Measurements from ENCODE around the gene RAMAC.
"Not testable (repeated sequence)": the region's sequence is repeated elsewhere in the genome, so short reads cannot be mapped to it uniquely, and the experiment has no call there.

RAMAC gene

DNA sequence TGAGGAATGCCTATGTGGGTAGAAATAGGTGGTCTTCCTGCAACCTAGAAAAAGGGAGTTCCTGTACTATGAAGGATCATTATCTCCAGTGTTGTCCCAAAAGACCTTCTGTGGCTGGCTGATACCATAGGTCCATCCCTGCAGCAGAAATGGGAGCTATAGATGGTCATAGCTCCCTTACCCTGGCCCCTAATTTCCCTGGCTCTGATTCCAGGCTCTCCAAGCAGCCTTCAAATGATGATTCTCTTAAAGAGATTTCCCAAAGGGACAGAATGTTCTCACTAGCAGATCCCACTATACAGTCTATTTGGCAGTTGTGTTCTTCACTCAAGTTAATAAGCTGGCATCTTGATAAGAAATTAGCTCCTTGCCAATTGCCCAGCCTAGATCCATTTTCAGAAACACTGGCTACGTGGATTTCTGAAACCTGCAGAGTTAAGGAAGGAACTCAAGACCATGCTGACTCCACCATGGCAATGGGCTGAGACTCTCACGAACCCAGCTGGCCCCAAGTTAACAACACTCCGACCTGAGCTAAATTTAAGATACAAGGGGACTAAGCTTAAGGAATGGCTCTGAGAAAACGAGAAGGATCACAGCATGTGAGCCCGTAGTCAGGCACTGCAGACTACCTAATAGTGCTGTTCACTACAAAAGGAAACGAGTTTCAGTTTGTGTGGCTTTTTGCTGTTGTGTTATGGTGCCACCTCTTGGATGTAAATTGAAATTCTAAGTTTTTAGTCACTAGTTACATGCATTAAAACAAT is 14.1 kb downstream of the RAMAC start:
- peaks cover 4% of the 10 kb centered on the region for H3K36me3 ChIP-seq (replicated peaks; ENCODE audit: low read depth, low read length)
- no peak overlapping the region for H3K27ac ChIP-seq (ENCODE audit: low read length)
- no peaks in the 10 kb centered on the region for H3K9me3 ChIP-seq (ENCODE audit: insufficient read depth, low read length)
- peaks cover 6% of the 10 kb centered on the region for H3K4me1 ChIP-seq (ENCODE audit: low read length)
- peak overlapping the region; percentile 81 for H2AFZ ChIP-seq (ENCODE audit: low read depth, low read length)
- no peaks in the 10 kb centered on the region for H3K27me3 ChIP-seq (ENCODE audit: low read depth, low read length)
- H4K20me1 ChIP-seq (ENCODE audit: insufficient read depth, low read length) = no peaks in the 10 kb centered on the region
- TF ChIP-seq, protein P1, sequence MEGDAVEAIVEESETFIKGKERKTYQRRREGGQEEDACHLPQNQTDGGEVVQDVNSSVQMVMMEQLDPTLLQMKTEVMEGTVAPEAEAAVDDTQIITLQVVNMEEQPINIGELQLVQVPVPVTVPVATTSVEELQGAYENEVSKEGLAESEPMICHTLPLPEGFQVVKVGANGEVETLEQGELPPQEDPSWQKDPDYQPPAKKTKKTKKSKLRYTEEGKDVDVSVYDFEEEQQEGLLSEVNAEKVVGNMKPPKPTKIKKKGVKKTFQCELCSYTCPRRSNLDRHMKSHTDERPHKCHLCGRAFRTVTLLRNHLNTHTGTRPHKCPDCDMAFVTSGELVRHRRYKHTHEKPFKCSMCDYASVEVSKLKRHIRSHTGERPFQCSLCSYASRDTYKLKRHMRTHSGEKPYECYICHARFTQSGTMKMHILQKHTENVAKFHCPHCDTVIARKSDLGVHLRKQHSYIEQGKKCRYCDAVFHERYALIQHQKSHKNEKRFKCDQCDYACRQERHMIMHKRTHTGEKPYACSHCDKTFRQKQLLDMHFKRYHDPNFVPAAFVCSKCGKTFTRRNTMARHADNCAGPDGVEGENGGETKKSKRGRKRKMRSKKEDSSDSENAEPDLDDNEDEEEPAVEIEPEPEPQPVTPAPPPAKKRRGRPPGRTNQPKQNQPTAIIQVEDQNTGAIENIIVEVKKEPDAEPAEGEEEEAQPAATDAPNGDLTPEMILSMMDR (IDR thresholded peaks at IDR 0.05; ENCODE audit: low read depth, low read length) = peak; percentile 87
- no peak for TF ChIP-seq EZH2phosphoT487 (IDR thresholded peaks at IDR 0.05; ENCODE audit: low read depth)
- H3K9ac ChIP-seq (ENCODE audit: low read length) = peak overlapping the region; percentile 56
- peak overlapping the region; percentile 94 for H3K4me2 ChIP-seq (ENCODE audit: low read length)
- H3K79me2 ChIP-seq (ENCODE audit: low read length) = no peaks in the 10 kb centered on the region
- H3K4me3 ChIP-seq (ENCODE audit: low read length) = peak overlapping the region; percentile 77

DNA sequence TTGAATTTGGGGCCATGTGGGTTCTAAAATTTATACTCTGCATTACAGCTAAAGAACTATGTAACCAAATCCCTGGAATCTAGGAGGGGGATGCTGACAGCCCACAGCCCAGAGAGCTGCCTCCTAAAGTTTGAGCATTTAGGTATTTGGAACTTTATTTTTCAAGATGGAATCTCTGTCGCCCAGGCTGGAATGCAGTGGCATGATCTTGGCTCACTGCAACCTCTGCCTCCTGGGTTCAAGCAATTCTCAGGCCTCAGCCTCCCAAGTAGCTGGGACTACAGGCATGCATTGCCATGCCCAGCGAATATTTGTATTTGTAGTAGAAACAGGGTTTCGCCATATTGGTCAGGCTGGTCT is 14.6 kb downstream of the RAMAC start:
- H3K4me3 ChIP-seq (ENCODE audit: low read length); H3K4me2 ChIP-seq (ENCODE audit: low read length); H2AFZ ChIP-seq (ENCODE audit: low read depth, low read length): not testable (repeated sequence)

DNA sequence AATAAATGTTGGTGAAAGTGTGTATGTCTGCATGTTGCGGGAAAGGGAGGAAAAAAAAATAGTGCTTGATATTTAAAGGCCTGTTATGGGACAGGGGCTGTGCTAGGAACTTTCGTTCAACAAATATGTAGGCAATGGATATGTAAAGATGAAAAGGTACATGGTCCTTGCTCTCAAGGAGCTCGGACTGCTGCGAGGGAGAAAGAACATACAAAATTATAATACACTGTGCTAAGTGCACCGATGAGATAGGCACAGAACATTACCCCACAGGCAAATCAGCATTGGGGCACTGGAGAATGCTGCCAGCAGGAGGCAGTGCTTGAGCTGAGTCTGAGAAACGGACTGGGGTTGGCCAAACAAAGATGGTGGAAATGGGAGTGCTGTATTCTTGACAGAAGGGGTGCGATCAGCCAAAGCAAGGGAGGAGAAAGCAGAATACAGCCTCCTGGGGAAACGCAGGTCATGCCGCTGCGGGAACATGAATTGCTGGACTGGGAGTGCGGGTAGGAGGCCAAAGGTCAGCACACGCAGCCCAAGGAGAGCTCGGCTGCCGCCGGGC is 24.8 kb downstream of the RAMAC start:
- Histone ChIP-seq H3K9ac (ENCODE audit: low read length) (peak overlapping the region; percentile 65), H3K4me2 (ENCODE audit: low read length) (peak overlapping the region; percentile 87), H3K4me3 (ENCODE audit: low read length) (peak overlapping the region; percentile 80), H3K27me3 (ENCODE audit: low read depth, low read length) (no peaks in the 10 kb centered on the region), H3K79me2 (ENCODE audit: low read length) (peaks cover 30% of the 10 kb centered on the region), H2AFZ (ENCODE audit: low read depth, low read length) (no peak overlapping the region), H3K9me3 (ENCODE audit: insufficient read depth, low read length) (no peaks in the 10 kb centered on the region), H3K4me1 (ENCODE audit: low read length) (peaks cover 20% of the 10 kb centered on the region), H3K27ac (ENCODE audit: low read length) (peak overlapping the region; percentile 39), H3K36me3 (replicated peaks; ENCODE audit: low read depth, low read length) (peaks cover 24% of the 10 kb centered on the region), H4K20me1 (ENCODE audit: insufficient read depth, low read length) (peaks cover 4% of the 10 kb centered on the region; the same call in 1 of the 2 replicates)
- TF ChIP-seq, protein P1 (IDR thresholded peaks at IDR 0.05; ENCODE audit: low read depth, low read length) = peak; percentile 95
- TF ChIP-seq EZH2phosphoT487 (IDR thresholded peaks at IDR 0.05; ENCODE audit: low read depth) = no peak

More for the DNA sequence above, 14.6 kb downstream of the RAMAC start:
- H3K4me1 ChIP-seq (ENCODE audit: low read length); H3K9ac ChIP-seq (ENCODE audit: low read length); H3K27ac ChIP-seq (ENCODE audit: low read length); H3K9me3 ChIP-seq (ENCODE audit: insufficient read depth, low read length); H3K27me3 ChIP-seq (ENCODE audit: low read depth, low read length); H3K79me2 ChIP-seq (ENCODE audit: low read length); H3K36me3 ChIP-seq (replicated peaks; ENCODE audit: low read depth, low read length); H4K20me1 ChIP-seq (ENCODE audit: insufficient read depth, low read length): not testable (repeated sequence)

DNA sequence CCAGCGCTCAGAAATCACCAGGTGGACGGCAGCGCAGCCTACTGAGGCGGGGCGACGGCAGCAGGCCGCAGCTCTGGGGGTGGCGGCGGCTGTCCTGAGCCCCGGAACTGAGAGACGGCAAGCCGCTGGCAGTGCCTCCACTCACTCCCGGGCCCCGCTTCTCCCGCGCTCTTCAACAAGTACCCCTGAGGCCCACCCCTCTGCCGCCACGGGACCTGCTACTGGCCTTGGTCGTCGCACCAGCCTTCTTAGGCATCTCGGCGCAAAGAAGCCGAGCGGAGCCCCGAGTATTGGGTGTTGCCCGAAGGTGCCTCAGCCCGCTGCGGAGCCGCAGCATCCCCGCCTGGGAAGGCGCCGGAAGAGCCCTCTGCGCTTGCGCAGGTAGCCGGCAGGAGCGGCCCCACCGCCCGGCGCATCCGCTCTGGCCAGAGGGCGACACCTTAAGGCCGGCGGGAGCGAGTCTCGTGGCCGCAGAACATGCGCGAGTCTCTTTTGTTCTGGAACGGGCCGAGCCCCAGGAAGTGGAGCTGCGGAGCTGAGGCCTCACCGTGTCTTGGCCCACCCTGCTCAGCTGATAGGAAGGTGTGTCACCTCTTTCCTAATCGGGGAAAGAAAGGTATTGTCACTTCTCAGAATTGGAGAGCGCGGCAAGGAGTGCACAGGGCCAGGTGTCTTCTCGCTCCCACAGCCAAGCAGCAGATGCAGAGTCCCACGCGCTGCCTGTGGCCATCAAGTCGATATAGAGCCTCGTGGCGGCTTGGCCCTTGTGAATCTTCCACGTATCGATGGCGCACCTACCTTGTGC is 25.5 kb downstream of the RAMAC start, which contains the start of gene C15orf40:
Gene C15orf40, minus strand, starts transcription at position 369 of the 805 bp plus-strand sequence. Its CDS starts 32 bp downstream, at position 337.
- peak within 1 kb of the TSS; percentile 88 for H3K9ac ChIP-seq (ENCODE audit: low read length)
- no peaks in the 10 kb centered on the region for H3K27me3 ChIP-seq (ENCODE audit: low read depth, low read length)
- H2AFZ ChIP-seq (ENCODE audit: low read depth, low read length) = peak within 1 kb of the TSS; percentile 96
- peak within 1 kb of the TSS; percentile 80 for H3K4me3 ChIP-seq (ENCODE audit: low read length)
- peaks cover 23% of the 10 kb centered on the region for H3K36me3 ChIP-seq (replicated peaks; ENCODE audit: low read depth, low read length)
- peak within 1 kb of the TSS; percentile 48 for H3K27ac ChIP-seq (ENCODE audit: low read length)
- peaks cover 30% of the 10 kb centered on the region for H3K79me2 ChIP-seq (ENCODE audit: low read length)
- H3K9me3 ChIP-seq (ENCODE audit: insufficient read depth, low read length) = no peaks in the 10 kb centered on the region
- peak within 1 kb of the TSS; percentile 94 for H3K4me2 ChIP-seq (ENCODE audit: low read length)
- TF ChIP-seq, protein P1 (IDR thresholded peaks at IDR 0.05; ENCODE audit: low read depth, low read length) = peak; percentile 79
- no peak for TF ChIP-seq EZH2phosphoT487 (IDR thresholded peaks at IDR 0.05; ENCODE audit: low read depth)
- H4K20me1 ChIP-seq (ENCODE audit: insufficient read depth, low read length) = peaks cover 4% of the 10 kb centered on the region; the same call in 1 of the 2 replicates
- H3K4me1 ChIP-seq (ENCODE audit: low read length) = peaks cover 20% of the 10 kb centered on the region
